ENCODE results near the gene FSTL5.

DNA sequence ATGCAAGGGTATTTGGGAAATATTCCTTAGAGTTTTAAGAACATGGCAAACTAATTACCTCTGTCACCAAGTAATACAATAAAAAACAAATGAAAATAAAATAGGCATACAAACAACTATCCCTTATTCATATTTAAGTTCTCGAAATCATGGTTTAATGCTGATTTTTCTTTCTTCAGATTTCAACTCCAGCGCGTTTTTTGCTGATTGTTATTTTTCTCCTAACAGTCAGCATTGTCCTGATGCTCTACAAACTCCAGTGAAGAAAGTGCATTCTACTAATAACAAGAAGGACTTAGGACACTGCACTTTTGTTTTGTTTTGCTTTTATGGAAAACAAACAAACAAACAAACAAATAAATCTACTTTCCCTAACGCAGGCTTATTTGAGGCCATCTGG lies 282.4 kb downstream of the FSTL5 start:
- TF ChIP-seq CTCF (conservative IDR thresholded peaks at IDR 0.05) (no peak), EZH2 (IDR thresholded peaks at IDR 0.05; ENCODE audit: low read depth) (no peak)
